ENCODE results near the gene PROSER2.

The PROSER2 gene

GRCh38 chr10:11804336-11804735 is 18.8 kb upstream of the PROSER2 start:
- H3K9me2 ChIP-seq (replicated peaks; ENCODE audit: insufficient read depth, low read length): no peaks in the 10 kb centered on the region
- H3K9me3 ChIP-seq (ENCODE audit: insufficient read depth, low read length): no peaks in the 10 kb centered on the region
- no peak overlapping the region for H3K4me3 ChIP-seq (ENCODE audit: insufficient read depth, low read length, poor library complexity, severe bottlenecking)
- H3K27me3 ChIP-seq (ENCODE audit: low read length): no peaks in the 10 kb centered on the region
- no peaks in the 10 kb centered on the region for H3K79me2 ChIP-seq (ENCODE audit: insufficient read depth, low read length)
- H3K9ac ChIP-seq (ENCODE audit: low read length): no peak overlapping the region
- no peaks in the 10 kb centered on the region for H3K36me3 ChIP-seq (ENCODE audit: low read length)
- H3K4me2 ChIP-seq (ENCODE audit: low read depth, low read length, poor library complexity, severe bottlenecking): no peak overlapping the region
- H3F3A ChIP-seq (ENCODE audit: insufficient read depth): no peaks in the 10 kb centered on the region
- H2AFZ ChIP-seq (ENCODE audit: low read depth, low read length, severe bottlenecking): no peak overlapping the region
- H3K27ac ChIP-seq (ENCODE audit: low read depth, low read length): no peak overlapping the region
- H4K20me1 ChIP-seq (ENCODE audit: low read depth, low read length): no peaks in the 10 kb centered on the region
- TF ChIP-seq CTCF (IDR thresholded peaks at IDR 0.05; ENCODE audit: insufficient read depth, low read length, poor library complexity, severe bottlenecking): no peak
- TF ChIP-seq EZH2phosphoT487 (conservative IDR thresholded peaks at IDR 0.05; ENCODE audit: low read length): no peak

GRCh38 chr10:11805792-11806191 is 17.4 kb upstream of the PROSER2 start:
- Histone ChIP-seq H3K27me3 (ENCODE audit: low read length) (no peaks in the 10 kb centered on the region), H3F3A (ENCODE audit: insufficient read depth) (no peaks in the 10 kb centered on the region), H3K4me2 (ENCODE audit: low read depth, low read length, poor library complexity, severe bottlenecking) (no peak overlapping the region), H3K27ac (ENCODE audit: low read depth, low read length) (no peak overlapping the region), H4K20me1 (ENCODE audit: low read depth, low read length) (no peaks in the 10 kb centered on the region), H3K9me2 (replicated peaks; ENCODE audit: insufficient read depth, low read length) (no peaks in the 10 kb centered on the region), H3K9ac (ENCODE audit: low read length) (no peak overlapping the region), H3K79me2 (ENCODE audit: insufficient read depth, low read length) (no peaks in the 10 kb centered on the region), H3K36me3 (ENCODE audit: low read length) (no peaks in the 10 kb centered on the region), H3K4me3 (ENCODE audit: insufficient read depth, low read length, poor library complexity, severe bottlenecking) (no peak overlapping the region), H3K9me3 (ENCODE audit: insufficient read depth, low read length) (no peaks in the 10 kb centered on the region), H2AFZ (ENCODE audit: low read depth, low read length, severe bottlenecking) (no peak overlapping the region)
- TF ChIP-seq CTCF (IDR thresholded peaks at IDR 0.05; ENCODE audit: insufficient read depth, low read length, poor library complexity, severe bottlenecking) (no peak), EZH2phosphoT487 (conservative IDR thresholded peaks at IDR 0.05; ENCODE audit: low read length) (no peak)

- no peaks in the 10 kb centered on the region for H3K36me3 ChIP-seq (ENCODE audit: low read length)
- H3K9me2 ChIP-seq (replicated peaks; ENCODE audit: insufficient read depth, low read length): no peaks in the 10 kb centered on the region
- no peak overlapping the region for H2AFZ ChIP-seq (ENCODE audit: low read depth, low read length, severe bottlenecking)
- H3K9ac ChIP-seq (ENCODE audit: low read length): no peak overlapping the region
- TF ChIP-seq EZH2phosphoT487 (conservative IDR thresholded peaks at IDR 0.05; ENCODE audit: low read length) (no peak), CTCF (IDR thresholded peaks at IDR 0.05; ENCODE audit: insufficient read depth, low read length, poor library complexity, severe bottlenecking) (no peak)
- no peak overlapping the region for H3K27ac ChIP-seq (ENCODE audit: low read depth, low read length)
- no peaks in the 10 kb centered on the region for H4K20me1 ChIP-seq (ENCODE audit: low read depth, low read length)
- H3K9me3 ChIP-seq (ENCODE audit: insufficient read depth, low read length): no peaks in the 10 kb centered on the region
- no peak overlapping the region for H3K4me3 ChIP-seq (ENCODE audit: insufficient read depth, low read length, poor library complexity, severe bottlenecking)
- no peaks in the 10 kb centered on the region for H3K79me2 ChIP-seq (ENCODE audit: insufficient read depth, low read length)
- H3K27me3 ChIP-seq (ENCODE audit: low read length): no peaks in the 10 kb centered on the region
- no peak overlapping the region for H3K4me2 ChIP-seq (ENCODE audit: low read depth, low read length, poor library complexity, severe bottlenecking)
- no peaks in the 10 kb centered on the region for H3F3A ChIP-seq (ENCODE audit: insufficient read depth)
These were observed 16.4 kb upstream of the PROSER2 start for GRCh38 chr10:11806706-11807105.
